K562 (cell line): ENCODE measurements around the gene ZNF584. TPM values are rescaled to one million over a fixed set of nuclear protein-coding genes. Genes with fewer than 3 reads are reported as not detected.
"Not testable (repeated sequence)": the region's sequence is repeated elsewhere in the genome, so short reads cannot be mapped to it uniquely, and the experiment has no call there.

Experiments used
- ATAC-seq: fragments of 200-7000 bp; cut with Tn5 transposase; 3 replicates; pipeline ENCODE4 v1.9.1; 2020; ENCODE audit warnings: moderate library complexity
- BruUV-seq: library from RNA; stranded (reverse); fragments of 400-500 nt; replicated peaks from 2 replicates; lab custom pipeline; 2021; lab: Mats Ljungman, UMichigan
- CTCF ChIA-PET: fragments of 300-600 bp; formaldehyde crosslinking; extraction: SDS; loops from one replicate; lab custom pipeline; 2021; ENCODE audit warnings: low intra/inter-chr PET ratio; lab: Yijun Ruan, JAX
- POLR2A ChIA-PET: fragments of 300-600, 350-650 bp; sonication (Branson Sonifier 250); formaldehyde crosslinking; extraction: SDS; loops from one replicate; lab custom pipeline; 2021; ENCODE audit warnings: antibody characterized with exemption, inconsistent platforms; lab: Yijun Ruan, JAX
- DNase-seq, 4 experiments: peaks; one replicate each; pipeline versions ENCODE4 v3.0.0 to v3.0.0-alpha.2; 2011 to 2018; ENCODE audit warnings: low spot score in 3 of 4, mixed read lengths in 3 of 4; ENCODE audit errors: extremely low read depth in 1 of 4
- FAIRE-seq: peaks from 2 replicates; lab custom pipeline; 2011; peaks lifted over from hg19 to GRCh38; lab: Jason Lieb, UNC
- H2AFZ ChIP-seq: 2 replicates; pipeline ENCODE4 v1.6.0; 2011; ENCODE audit warnings: low read depth, low read length, control low read depth, inconsistent platforms
- H3K27ac ChIP-seq: fragments of 200-600 bp; 3 replicates; pipeline ENCODE4 v1.8.0; 2011; ENCODE audit warnings: low read depth, mild to moderate bottlenecking, control low read depth, inconsistent platforms, low read length, moderate library complexity, mixed read lengths; ENCODE audit errors: extremely low read depth
- H3K27me3 ChIP-seq, 2 experiments: fragments of 300-600 bp in 1 of 2; 2 replicates in 1 of 2; 3 replicates in 1 of 2; pipeline versions ENCODE4 v1.6.0 to v1.8.0; 2011; ENCODE audit warnings: inconsistent platforms in 2 of 2, low read length in 2 of 2, mild to moderate bottlenecking in 1 of 2, mixed read lengths in 1 of 2, moderate library complexity in 1 of 2; ENCODE audit not compliant: control insufficient read depth in 2 of 2, insufficient read depth in 2 of 2
- H3K36me3 ChIP-seq: fragments of 300-600 bp; 3 replicates; pipeline ENCODE4 v1.8.0; 2011; ENCODE audit warnings: mild to moderate bottlenecking, low read length, inconsistent platforms; ENCODE audit not compliant: control insufficient read depth, insufficient read depth
- H3K4me1 ChIP-seq, 2 experiments: fragments of 200-600 bp in 1 of 2; replicated peaks in 1 of 2; 2 replicates in 1 of 2; 3 replicates in 1 of 2; pipeline versions ENCODE4 v1.5.1 to v1.8.0; 2011; ENCODE audit warnings: inconsistent platforms in 2 of 2, low read length in 2 of 2, mild to moderate bottlenecking in 1 of 2, mixed read lengths in 1 of 2, moderate library complexity in 1 of 2; ENCODE audit not compliant: control insufficient read depth in 2 of 2, insufficient read depth in 2 of 2
- H3K4me2 ChIP-seq: 2 replicates; pipeline ENCODE4 v1.6.1; 2011; ENCODE audit warnings: low read length, control low read depth, inconsistent platforms, mixed read lengths; ENCODE audit not compliant: insufficient read depth
- H3K4me3 ChIP-seq: fragments of 200-600 bp; sonication (generic), shearing (Covaris generic); 2 replicates; pipeline ENCODE4 v1.5.1; 2016; ENCODE audit warnings: control low read depth, inconsistent platforms
- H3K79me2 ChIP-seq: fragments of 200-600 bp; 3 replicates; pipeline ENCODE4 v1.8.0; 2011; ENCODE audit warnings: low read length, inconsistent platforms; ENCODE audit not compliant: control insufficient read depth, insufficient read depth
- H3K9ac ChIP-seq, 2 experiments: 2 replicates each; pipeline versions ENCODE4 v1.6.0 to v1.6.1; 2011; ENCODE audit warnings: low read depth in 2 of 2, low read length in 2 of 2, control low read depth in 1 of 2, inconsistent platforms in 1 of 2, mild to moderate bottlenecking in 1 of 2, mixed read lengths in 1 of 2; ENCODE audit not compliant: insufficient read depth in 1 of 2
- H3K9me1 ChIP-seq: one replicate; pipeline ENCODE4 v1.6.0; 2011; ENCODE audit warnings: inconsistent platforms, mild to moderate bottlenecking, low read length, moderate library complexity; ENCODE audit not compliant: control insufficient read depth, insufficient read depth
- H3K9me3 ChIP-seq: replicated peaks from 2 replicates; pipeline ENCODE4 v1.5.1; 2011; ENCODE audit warnings: low read depth, low read length, inconsistent platforms; ENCODE audit not compliant: control insufficient read depth, insufficient read depth
- H4K20me1 ChIP-seq: replicated peaks from 2 replicates; pipeline ENCODE4 v1.6.1; 2011; ENCODE audit warnings: low read length, inconsistent platforms, mixed read lengths; ENCODE audit not compliant: control insufficient read depth, insufficient read depth
- ARID1B ChIP-seq: fragments of 450-650 bp; IDR thresholded peaks from 2 replicates; pipeline ENCODE4 v1.6.1; 2016; ENCODE audit warnings: antibody characterized with exemption, mild to moderate bottlenecking, inconsistent platforms
- ATF3 ChIP-seq, 2 experiments: fragments of 450-650 bp in 1 of 2; sonication (generic) in 1 of 2; formaldehyde crosslinking in 1 of 2; IDR thresholded peaks in 1 of 2; conservative IDR thresholded peaks in 1 of 2; 2 replicates each; pipeline versions ENCODE4 v1.6.1 to v1.8.1; 2016 to 2023; ENCODE audit warnings: mild to moderate bottlenecking in 2 of 2, moderate library complexity in 2 of 2, inconsistent platforms in 1 of 2, missing genetic modification reagents in 1 of 2
- DPF2 ChIP-seq: fragments of 450-650 bp; IDR thresholded peaks from 2 replicates; pipeline ENCODE4 v1.6.1; 2016
- EGR1 ChIP-seq: fragments of 450-650 bp; conservative IDR thresholded peaks from 2 replicates; pipeline ENCODE4 v1.6.1; 2017; ENCODE audit warnings: mild to moderate bottlenecking
- FOSL1 ChIP-seq: fragments of 200-800 bp; sonication (Bioruptor generic); conservative IDR thresholded peaks from 2 replicates; pipeline ENCODE4 v1.6.1; 2016; ENCODE audit warnings: missing genetic modification characterization, missing compliant biosample characterization
- JUND ChIP-seq, 2 experiments: IDR thresholded peaks; 2 replicates in 1 of 2; 3 replicates in 1 of 2; pipeline ENCODE4 v1.6.1; 2011; ENCODE audit warnings: borderline replicate concordance in 2 of 2, low read depth in 2 of 2, low read length in 2 of 2, improper control_type of control experiment in 1 of 2, missing biosample characterization in 1 of 2, missing genetic modification characterization in 1 of 2, missing genetic modification reagents in 1 of 2
- SMARCA4 ChIP-seq: fragments of 450-650 bp; IDR thresholded peaks from 2 replicates; pipeline ENCODE4 v1.6.1; 2016
- TOE1 ChIP-seq, 2 experiments: fragments of 450-650 bp in 1 of 2; sonication (generic) in 1 of 2; formaldehyde crosslinking in 1 of 2; IDR thresholded peaks; 2 replicates each; pipeline versions ENCODE4 v1.7.1 to v1.8.0; 2016 to 2022; ENCODE audit warnings: borderline replicate concordance in 2 of 2, mild to moderate bottlenecking in 2 of 2, antibody characterized with exemption in 1 of 2, inconsistent platforms in 1 of 2, low read depth in 1 of 2, missing genetic modification reagents in 1 of 2, moderate library complexity in 1 of 2
- YY1 ChIP-seq, 3 experiments: IDR thresholded peaks; 2 replicates each; pipeline ENCODE4 v1.6.1; 2011; ENCODE audit warnings: low read length in 2 of 3, mild to moderate bottlenecking in 2 of 3, moderate library complexity in 2 of 3, borderline replicate concordance in 1 of 3, control low read depth in 1 of 3, low read depth in 1 of 3; ENCODE audit not compliant: insufficient read depth in 3 of 3, insufficient replicate concordance in 2 of 3, control insufficient read depth in 1 of 3, insufficient read length in 1 of 3; ENCODE audit errors: extremely low read depth in 1 of 3
- WGBS: fragments of 100-300 bp; shearing (Covaris generic); methylation state at CpG from one replicate; pipeline ENCODE4 v1.1.6; 2016; ENCODE audit warnings: low coverage, mixed read lengths; ENCODE audit not compliant: insufficient coverage; ENCODE audit errors: missing lambda C conversion rate; 5-methylcytosine and 5-hydroxymethylcytosine counted together
- in situ Hi-C: fragments of 300-500 bp; cut with MboI; formaldehyde crosslinking; loops from 4 replicates; pipeline ENCODE4 v1.15.0; 2018; ENCODE audit warnings: inconsistent platforms, mixed read lengths
- intact Hi-C: fragments of 100-400 bp; cut with micrococcal nuclease; formaldehyde crosslinking; loops from 2 replicates; pipeline ENCODE4 v1.14.2; 2022
- polyA plus RNA-seq, 8 experiments: library from polyadenylated mRNA; depleted of rRNA in 4 of 8; stranded (reverse) in 5 of 8; unstranded in 3 of 8; fragments of >200 nt; fragmentation: Nextera tagmentation in 2 of 8; fragmentation: Illumina TruSeq in 1 of 8; extraction: Ambion mirVana in 2 of 8; extraction: Trizol in 1 of 8; gene quantifications; 2 replicates each; pipeline versions ENCODE4 v1.2.1 to v1.2.3, GENCODE V29; 2011 to 2014; ENCODE audit warnings: inconsistent platforms in 1 of 8, missing spikeins in 1 of 8
- total RNA-seq, 7 experiments: library from RNA; depleted of rRNA in 6 of 7; stranded (reverse); fragments of >200 nt in 6 of 7; fragmentation: Illumina TruSeq in 2 of 7; extraction: Trizol in 2 of 7; gene quantifications; 2 replicates each; pipeline versions ENCODE4 v1.2.1 to v1.2.3, GENCODE V29; 2011 to 2021; ENCODE audit warnings: low replicate concordance in 1 of 7

Gene ZNF584
- total and polyA plus RNA-seq, 9 of the 15 experiments (the other 6 are each of a cell fraction or from before 2014, with no cell fraction given) = 5.8 to 43.4 (median 24.6) TPM

GRCh38 chr19:58376724-58377123 lies 31.7 kb upstream of the ZNF584 start:
- H2AFZ ChIP-seq; H3K9ac ChIP-seq; BruUV-seq; DNase-seq; H4K20me1 ChIP-seq; H3K9me1 ChIP-seq; intact Hi-C loops; H3K4me3 ChIP-seq; H3K36me3 ChIP-seq; H3K9me3 ChIP-seq; H3K27me3 ChIP-seq; H3K4me2 ChIP-seq; ATAC-seq; in situ Hi-C loops; H3K79me2 ChIP-seq; H3K27ac ChIP-seq; TF ChIP-seq TOE1 (CRISPR knock-in tag; IDR thresholded peaks at IDR 0.05; ENCODE audit: borderline replicate concordance, low read depth); JUND (tag; IDR thresholded peaks at IDR 0.05; ENCODE audit: borderline replicate concordance, low read depth, low read length): not testable (repeated sequence)
- ChIA-PET POLR2A (interaction anchor here (0.6 to 1.7 kb wide), 2 partner anchors 11 to 13 kb away, joined by 3 to 4 read pairs; no protein-coding TSS in a partner anchor), CTCF (interaction anchor here (0.7 kb wide), 1 partner anchor 13 kb away, joined by 3 read pairs; no protein-coding TSS in a partner anchor)
- FAIRE-seq = peak; percentile 35
- H3K4me1 ChIP-seq = peaks cover 6 to 26% of the 10 kb centered on the region in 2 experiments; a peak in 3 of 5 replicates
- WGBS = 0% methylated on average over 1 of the region's 7 CpGs
- peak; percentile 87 for TF ChIP-seq ATF3 (IDR thresholded peaks at IDR 0.05)
- 0 out of 2 replicates have a peak, but pooled peaks have one; percentile 28 for TF ChIP-seq ATF3 (CRISPR knock-in tag; conservative IDR thresholded peaks at IDR 0.05)
- peak; percentile 87 for TF ChIP-seq EGR1
- TF ChIP-seq DPF2 = peak; percentile 65
- TF ChIP-seq ARID1B = peak; percentile 44
- peak; percentile 57 for TF ChIP-seq FOSL1 (tag)
- peak in 1 of 3 experiments; percentile 15 for TF ChIP-seq YY1 (IDR thresholded peaks at IDR 0.05; ENCODE audit: borderline replicate concordance in 1 of 3, control insufficient read depth in 1 of 3, extremely low read depth in 1 of 3, insufficient read depth in 3 of 3, insufficient read length in 1 of 3, insufficient replicate concordance in 2 of 3, low read depth in 1 of 3, low read length in 2 of 3)
- TF ChIP-seq TOE1 (IDR thresholded peaks at IDR 0.05; ENCODE audit: borderline replicate concordance) = peak; percentile 67; the same call in 1 of the 2 replicates
- TF ChIP-seq SMARCA4 = peak; percentile 54
- peak; percentile 29; the same call in 1 of the 2 replicates for TF ChIP-seq JUND (IDR thresholded peaks at IDR 0.05; ENCODE audit: borderline replicate concordance, low read depth, low read length)
